ENCODE results near the gene NR2C1.

The NR2C1 gene

GRCh38 chr12:95083938-95084337 lies 10.5 kb upstream of the NR2C1 start:
- no peak for DNase-seq

- no peak for DNase-seq
Measured at GRCh38 chr12:95083471-95083870, 10.1 kb upstream of the NR2C1 start.

DNA sequence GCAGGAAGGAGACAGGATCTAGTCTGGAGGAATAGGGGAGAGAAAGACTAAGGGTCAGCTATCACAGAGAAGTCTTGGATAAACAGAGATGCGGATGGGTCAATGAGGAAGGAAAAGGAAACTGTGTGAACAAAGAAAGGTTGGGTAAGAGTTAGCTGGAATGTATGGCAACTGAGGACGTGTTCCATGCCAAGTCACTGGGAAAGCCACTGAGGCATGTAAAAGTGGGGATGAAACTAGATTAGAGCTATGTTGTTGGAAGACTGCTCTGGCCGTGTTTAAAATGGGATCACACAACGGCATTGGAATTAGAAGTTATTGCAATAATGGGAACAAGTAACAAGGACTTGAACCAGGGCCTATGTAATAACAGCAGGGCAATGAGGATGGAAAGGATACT lies 3.9 kb upstream of the NR2C1 start:
- DNase-seq = no peak

- no peak for DNase-seq
Measured at GRCh38 chr12:95074766-95075165, 1.3 kb upstream of the NR2C1 start.

DNA sequence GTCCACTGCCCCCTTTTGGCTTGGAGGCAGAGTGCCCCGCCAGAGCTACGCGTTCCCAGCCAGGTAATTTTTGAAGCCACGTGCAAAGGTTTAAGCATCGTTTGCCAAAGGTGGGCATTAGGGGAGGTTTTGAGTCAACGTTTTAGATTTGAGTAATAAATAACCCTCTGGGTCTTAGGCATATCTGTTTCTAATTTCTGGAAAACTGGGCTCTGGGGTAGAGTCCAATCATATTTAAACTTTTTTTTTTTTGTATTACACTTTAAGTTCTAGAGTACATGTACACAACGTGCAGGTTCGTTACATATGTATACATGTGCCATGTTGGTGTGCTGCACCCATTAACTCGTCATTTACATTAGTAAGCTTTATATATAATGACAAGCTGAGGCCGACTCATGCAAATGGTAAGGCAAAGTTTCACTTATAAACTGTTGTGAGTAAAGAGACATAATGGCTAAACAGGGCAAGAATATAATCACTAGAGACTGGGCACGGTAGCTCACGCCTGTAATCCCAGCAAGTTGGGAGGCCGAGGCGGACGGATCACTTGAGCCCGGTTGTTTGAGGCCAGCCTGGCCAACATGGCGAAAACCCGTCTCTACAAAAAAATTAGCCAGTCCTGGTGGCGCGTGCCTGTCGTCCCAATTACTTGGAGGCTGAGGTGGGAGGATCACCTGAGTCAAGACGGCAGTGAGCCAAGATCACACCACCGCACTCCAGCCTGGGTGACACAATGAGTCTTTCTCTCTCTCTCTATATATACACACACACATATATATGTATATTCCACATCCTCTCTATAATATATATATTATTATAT lies 491 bp upstream of the NR2C1 start:
- DNase-seq = no peak

DNA sequence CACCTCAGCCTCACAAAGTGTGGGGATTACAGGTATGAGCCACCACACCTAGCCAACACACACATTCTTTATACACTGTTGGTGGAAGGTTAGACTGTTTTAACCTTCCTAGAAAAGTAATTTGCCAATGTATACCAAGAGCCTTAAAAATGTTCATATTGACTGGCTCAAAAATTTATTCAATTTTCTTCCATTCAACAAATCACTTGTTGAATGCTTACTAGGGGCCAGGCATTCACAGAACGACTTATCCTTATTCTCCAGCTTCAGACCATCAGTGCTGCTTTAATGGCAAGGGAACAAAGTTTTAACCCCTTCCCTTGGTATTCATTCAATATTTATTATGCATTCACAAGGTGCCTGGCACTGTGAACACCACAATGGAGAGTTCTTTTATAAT lies 3.0 kb downstream of the NR2C1 start:
- DNase-seq = no peak

- no peak for DNase-seq
Measured at GRCh38 chr12:95066091-95066855, 7.1 kb downstream of the NR2C1 start.

GRCh38 chr12:95060951-95061350 lies 12.5 kb downstream of the NR2C1 start:
- no peak for DNase-seq

DNA sequence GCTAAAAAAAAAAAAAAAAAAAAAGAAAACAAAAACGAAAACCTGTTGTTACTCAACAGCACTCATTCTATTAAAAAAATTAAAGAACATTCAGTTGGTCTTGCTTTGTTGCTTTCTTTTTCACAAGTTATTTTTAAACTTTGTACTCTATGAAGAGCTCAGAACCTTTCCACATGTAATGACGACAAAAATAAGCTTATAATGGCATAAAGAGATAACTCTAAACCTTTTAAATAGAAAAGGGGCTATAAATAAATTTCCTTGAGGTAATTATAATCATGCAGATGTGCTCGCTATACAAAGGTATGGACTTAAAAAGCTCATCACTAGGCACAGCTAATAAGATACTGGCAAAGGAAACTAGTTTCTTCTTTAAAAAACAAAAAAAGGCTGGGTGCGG lies 13.4 kb downstream of the NR2C1 start:
- DNase-seq = no peak

DNA sequence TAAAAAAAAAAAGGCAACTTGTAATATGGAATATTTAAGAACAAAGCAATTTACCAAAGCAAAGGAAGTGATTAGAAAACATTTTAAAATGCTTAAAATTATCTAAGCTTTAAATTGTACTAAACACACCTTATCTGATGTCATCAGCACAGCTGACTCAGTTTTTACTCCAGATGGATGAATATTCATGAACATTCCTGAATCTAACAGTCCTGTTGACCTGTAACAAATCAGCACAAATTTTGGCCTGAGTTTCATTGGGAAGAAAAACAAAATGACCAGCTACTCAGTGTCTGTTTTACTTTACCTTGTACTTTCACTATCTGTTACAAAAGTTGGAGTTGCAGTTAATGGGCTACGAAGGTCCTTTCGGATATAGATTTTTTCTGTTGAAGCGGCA lies 16.0 kb downstream of the NR2C1 start:
- DNase-seq = no peak

DNA sequence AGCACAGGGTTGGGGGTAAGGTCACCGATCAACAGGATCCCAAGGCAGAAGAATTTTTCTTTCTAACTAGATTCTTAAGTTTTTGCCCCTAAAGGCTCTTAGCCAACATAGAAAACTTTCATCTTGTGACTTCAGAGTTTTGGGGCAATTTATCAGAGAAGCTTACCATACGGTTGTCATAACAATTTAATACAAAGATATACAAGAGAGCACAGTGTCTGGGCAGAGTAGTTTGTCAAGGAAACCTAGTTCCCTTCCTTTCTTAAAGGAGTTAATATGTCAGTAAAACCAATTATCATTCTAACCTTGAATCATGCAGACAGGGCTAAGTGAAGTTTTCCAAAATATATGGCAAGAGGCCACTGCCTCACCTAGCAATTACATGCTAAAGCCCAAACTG lies 18.4 kb downstream of the NR2C1 start:
- no peak for DNase-seq

- no peak for DNase-seq
Measured at GRCh38 chr12:95054206-95054605, 19.2 kb downstream of the NR2C1 start.

DNA sequence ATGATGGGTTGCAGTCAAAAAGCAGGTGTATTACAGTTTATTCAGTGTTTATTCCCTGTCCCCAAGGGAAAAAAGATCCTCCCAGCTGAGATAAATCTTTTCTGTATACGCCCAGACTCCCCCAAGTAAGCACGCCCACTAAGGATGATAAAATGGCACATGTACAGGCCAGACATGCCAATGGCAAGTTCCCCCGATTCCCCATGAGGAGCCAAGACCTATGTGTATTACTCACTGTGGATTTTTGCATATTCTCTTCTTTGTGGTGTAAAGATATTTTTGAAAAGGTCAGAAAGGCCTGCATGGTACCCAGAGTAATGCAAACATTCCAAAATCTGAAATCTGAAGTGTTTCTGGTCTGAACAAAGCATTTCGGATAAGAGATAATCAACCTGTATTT lies 22.2 kb downstream of the NR2C1 start:
- no peak for DNase-seq

DNA sequence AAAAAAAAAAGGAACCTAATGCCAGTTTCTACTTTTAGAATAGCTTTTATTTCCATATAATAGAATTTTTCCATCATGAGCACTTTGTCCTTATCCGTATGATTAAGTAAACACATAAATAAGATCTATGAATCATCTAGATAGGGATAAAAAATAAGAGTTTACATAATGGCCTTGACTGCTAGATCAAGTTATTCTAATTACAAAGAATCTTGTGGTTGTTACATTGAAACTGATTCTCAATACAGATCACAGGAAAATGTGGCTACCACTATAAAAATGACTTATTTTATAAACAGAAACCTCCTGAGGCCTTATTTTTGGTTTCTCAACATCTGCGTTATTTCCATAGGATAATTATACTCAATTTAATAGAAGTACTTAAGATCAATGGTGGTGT lies 35.5 kb downstream of the NR2C1 start:
- DNase-seq = no peak

- DNase-seq = no peak
Measured at GRCh38 chr12:95034750-95035149, 38.7 kb downstream of the NR2C1 start.

DNA sequence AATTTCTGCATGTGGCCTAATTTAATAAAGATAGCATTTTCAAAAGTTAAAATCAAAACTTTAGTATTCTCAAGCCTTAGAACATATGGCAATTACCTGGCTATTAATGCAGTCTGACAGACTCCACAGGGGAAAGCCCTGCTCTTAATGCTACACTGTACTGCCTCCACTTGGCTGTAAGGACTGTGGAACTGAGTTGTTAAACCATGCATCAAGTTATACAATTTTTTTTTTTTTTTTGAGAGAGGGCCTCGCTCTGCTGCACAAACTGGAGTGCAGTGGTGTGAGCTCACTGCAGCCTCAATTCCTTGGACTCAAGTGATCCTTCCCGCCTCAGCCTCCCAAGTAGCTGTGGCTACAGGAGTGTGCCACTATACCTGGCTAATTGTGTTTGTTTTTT lies 50.9 kb downstream of the NR2C1 start:
- no peak for DNase-seq

DNA sequence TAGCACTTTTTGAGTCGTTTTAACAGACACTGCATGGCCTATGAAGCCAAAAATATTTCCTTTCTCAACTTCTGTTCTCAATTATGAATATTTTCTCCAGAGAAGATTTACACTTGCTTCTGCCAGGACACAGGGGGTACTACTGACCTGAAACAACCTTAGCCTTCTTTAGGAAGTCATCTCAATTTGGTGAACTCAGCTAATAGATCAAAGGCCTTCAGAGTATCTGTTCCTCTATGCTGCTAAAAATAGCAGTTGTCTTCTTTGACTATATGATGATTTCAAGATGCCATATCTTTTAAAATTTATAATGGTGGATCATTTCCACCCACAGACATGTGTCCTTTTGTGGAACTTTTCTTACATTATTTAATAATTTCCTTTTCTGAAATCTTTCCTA lies 55.9 kb downstream of the NR2C1 start:
- no peak for DNase-seq

DNA sequence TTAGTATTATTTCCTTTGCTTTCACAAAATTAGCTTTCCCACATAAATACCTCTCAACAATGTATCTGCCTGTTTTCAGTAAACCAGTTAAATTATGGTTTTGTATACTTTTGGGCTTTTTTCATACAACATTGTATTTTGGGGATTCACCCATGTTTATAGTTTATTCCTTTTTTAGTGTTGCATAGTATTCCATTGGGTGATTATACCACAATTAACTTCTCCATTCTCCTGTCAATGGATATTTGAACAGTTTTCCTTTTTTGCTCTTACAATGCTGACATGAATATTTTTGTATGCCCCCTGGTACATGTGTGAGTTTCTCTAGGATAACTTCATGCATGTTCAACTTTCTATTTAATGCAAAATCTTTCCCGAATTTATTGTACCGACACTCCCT lies 57.3 kb downstream of the NR2C1 start:
- no peak for DNase-seq

DNA sequence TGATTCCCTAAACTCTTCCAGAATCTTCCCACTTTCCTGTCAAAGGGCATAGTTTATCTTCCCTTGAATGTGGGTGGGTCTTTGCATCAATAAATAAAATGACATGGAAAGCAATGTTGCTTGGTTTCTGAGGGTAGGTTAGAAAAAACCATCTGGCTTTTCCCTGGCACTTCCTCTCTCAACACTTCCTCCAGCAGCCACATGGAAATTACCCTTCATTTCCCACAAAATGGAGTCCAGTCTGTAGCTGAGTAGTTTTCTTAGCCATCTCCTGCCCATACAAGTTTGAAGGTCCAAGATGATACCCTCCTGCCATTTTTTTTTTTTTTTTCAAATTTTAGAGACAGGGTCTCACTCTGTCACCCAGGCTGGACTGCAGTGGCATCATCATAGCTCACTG lies 58.9 kb downstream of the NR2C1 start:
- peak in 1 of 2 experiments; percentile 31 for DNase-seq

- no peak for DNase-seq
Measured at GRCh38 chr12:95006206-95006605, 67.2 kb downstream of the NR2C1 start.

DNA sequence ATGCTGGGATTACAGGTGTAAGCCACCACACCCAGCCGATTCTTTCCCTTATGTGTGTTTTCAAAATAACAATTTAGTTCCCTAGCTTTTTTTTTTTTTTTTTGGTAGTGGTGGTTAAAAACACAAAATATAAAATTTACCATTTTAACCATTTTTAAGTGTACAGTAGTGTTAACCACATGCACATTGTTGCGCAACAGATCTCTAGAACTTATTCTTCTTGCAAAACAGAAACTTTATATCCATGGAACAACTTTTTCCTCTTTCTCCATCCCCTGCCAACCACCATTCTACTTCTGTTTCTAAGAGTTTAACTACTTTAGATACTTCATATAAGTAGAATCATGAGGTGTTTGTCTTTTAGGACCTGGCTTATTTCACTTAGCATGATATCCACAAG lies 68.8 kb downstream of the NR2C1 start:
- DNase-seq = peak; percentile 20 to 23

GRCh38 chr12:95003921-95004272 lies 69.5 kb downstream of the NR2C1 start:
- DNase-seq = no peak

DNA sequence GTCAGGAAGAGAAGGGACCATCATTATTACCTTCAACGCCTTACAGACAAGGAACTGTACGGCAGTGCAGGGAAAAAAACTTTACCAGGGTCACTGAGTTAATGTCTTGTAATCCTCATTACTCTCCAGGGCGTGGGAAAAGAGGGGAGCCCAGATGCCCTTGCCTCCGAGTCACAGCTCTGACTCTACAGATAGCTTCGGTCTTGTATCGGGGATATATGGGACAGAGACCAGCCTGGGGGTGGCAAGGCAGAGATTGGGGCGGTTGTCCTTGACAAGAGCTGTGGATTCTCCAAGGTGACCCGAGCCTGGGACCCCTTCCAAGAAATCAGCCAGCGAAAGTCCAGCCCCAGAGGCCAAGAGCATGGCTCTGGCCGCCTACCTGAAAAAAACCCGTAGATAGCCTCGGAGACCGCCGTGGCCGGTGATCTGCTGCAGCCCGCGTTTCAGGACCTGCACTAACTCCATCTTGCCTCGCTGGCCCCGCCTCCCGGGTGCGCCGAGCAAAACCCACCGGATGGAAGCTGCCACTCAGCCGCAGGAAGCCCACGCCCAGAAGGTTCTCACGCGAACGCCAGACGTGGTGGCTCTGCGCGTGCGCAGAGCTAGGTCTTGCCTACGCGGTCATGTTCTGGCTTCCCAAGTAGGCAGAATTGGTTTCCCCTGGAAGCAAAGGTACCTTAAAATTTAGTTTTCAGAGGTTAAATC lies 70.1 kb downstream of the NR2C1 start, which contains the start of gene NDUFA12:
NDUFA12 (minus strand) TSS at position 485 of the 708 bp plus-strand sequence; CDS start at position 468, 17 bp downstream.
- peak; percentile 96 to 97 for DNase-seq

GRCh38 chr12:95002754-95003153 lies 70.7 kb downstream of the NR2C1 start:
- peak; percentile 10 to 35 for DNase-seq

All from Kasumi-1 (cell line).